Thyroid gland (tissue), 4 donors: ENCODE measurements around the gene ZNF473.

Experiments
- CTCF ChIP-seq, 6 experiments: fragments of 200-600 bp in 3 of 6; fragments of 450-650 bp in 3 of 6; sonication (generic) in 3 of 6; IDR thresholded peaks; one replicate each; pipeline ENCODE4 v1.5.1; 2016 to 2019; ENCODE audit warnings: antibody characterized with exemption in 6 of 6, mild to moderate bottlenecking in 2 of 6, inconsistent platforms in 1 of 6, moderate library complexity in 1 of 6
- POLR2A ChIP-seq, 2 donors: fragments of 450-650 bp; IDR thresholded peaks; one replicate each; pipeline ENCODE4 v1.6.1; 2017; ENCODE audit warnings: antibody characterized with exemption in 2 of 2, mild to moderate bottlenecking in 2 of 2, moderate library complexity in 1 of 2

- TF ChIP-seq POLR2A (IDR thresholded peaks at IDR 0.05) (no peak), CTCF (IDR thresholded peaks at IDR 0.05) (no peak)
These were observed 21.9 kb upstream of the ZNF473 start for GRCh38 chr19:50003810-50004419.
